Naive thymus-derived CD4-positive, alpha-beta T cell (primary cell): ENCODE measurements around the gene CLRN2. TPM values are rescaled to one million over a fixed set of nuclear protein-coding genes. Genes with fewer than 3 reads are reported as not detected.

ENCODE experiments used
- ATAC-seq: fragments of 150-1000 bp; cut with Tn5 transposase; 2 replicates; pipeline ENCODE4 v1.10.0; 2021; ENCODE audit warnings: mild to moderate bottlenecking, moderate library complexity
- CTCF ChIA-PET: fragments of 350-600 bp; sonication (Branson Sonifier 250); formaldehyde crosslinking; loops from one replicate; lab custom pipeline; 2021; ENCODE audit warnings: antibody characterized with exemption; lab: Charles Lee
- POLR2A ChIA-PET: fragments of 350-600 bp; sonication (Branson Sonifier 250); formaldehyde crosslinking; loops from one replicate; lab custom pipeline; 2021; ENCODE audit warnings: antibody characterized with exemption, inconsistent platforms; lab: Charles Lee
- DNase-seq, 9 donors: peaks; one replicate each; pipeline versions ENCODE4 v3.0.0 to v3.0.0-alpha.2; 2020 to 2022; ENCODE audit warnings: mixed read lengths in 1 of 9
- H3K27ac ChIP-seq: one replicate; pipeline ENCODE4 v1.7.0; 2013; ENCODE audit warnings: mild to moderate bottlenecking, low read depth, low read length, moderate library complexity
- H3K27me3 ChIP-seq, 2 donors: one replicate each; pipeline ENCODE4 v1.7.0; 2013; ENCODE audit warnings: low read length in 2 of 2, mild to moderate bottlenecking in 2 of 2, moderate library complexity in 2 of 2; ENCODE audit not compliant: control insufficient read depth in 2 of 2, insufficient read depth in 2 of 2
- H3K36me3 ChIP-seq, 3 experiments: 1 replicate in 2 of 3; 2 replicates in 1 of 3; pipeline ENCODE4 v1.7.0; 2013; ENCODE audit warnings: low read length in 3 of 3, mild to moderate bottlenecking in 3 of 3, moderate library complexity in 1 of 3; ENCODE audit not compliant: insufficient read depth in 3 of 3, control insufficient read depth in 2 of 3
- H3K4me1 ChIP-seq, 2 donors: one replicate each; pipeline ENCODE4 v1.7.0; 2013; ENCODE audit warnings: low read length in 2 of 2, mild to moderate bottlenecking in 2 of 2, moderate library complexity in 1 of 2; ENCODE audit not compliant: control insufficient read depth in 2 of 2, insufficient read depth in 2 of 2
- H3K4me3 ChIP-seq: 2 replicates; pipeline ENCODE4 v1.7.0; 2013; ENCODE audit warnings: mild to moderate bottlenecking, low read length
- H3K9me3 ChIP-seq, 3 experiments: 1 replicate in 2 of 3; 2 replicates in 1 of 3; pipeline ENCODE4 v1.7.0; 2013; ENCODE audit warnings: low read length in 3 of 3; ENCODE audit not compliant: control insufficient read depth in 2 of 3
- H3K27ac Mint-ChIP-seq, 9 donors: one replicate each; pipeline ENCODE4 v1.8.0; 2020 to 2022; ENCODE audit warnings: mixed read lengths in 9 of 9, mild to moderate bottlenecking in 8 of 9, moderate library complexity in 5 of 9, inconsistent platforms in 2 of 9
- H3K27me3 Mint-ChIP-seq, 5 donors: one replicate each; pipeline ENCODE4 v1.8.0; 2021 to 2022; ENCODE audit warnings: mixed read lengths in 5 of 5, mild to moderate bottlenecking in 1 of 5
- H3K36me3 Mint-ChIP-seq, 5 donors: one replicate each; pipeline ENCODE4 v1.8.0; 2020 to 2022; ENCODE audit warnings: mixed read lengths in 5 of 5, mild to moderate bottlenecking in 3 of 5, inconsistent platforms in 1 of 5
- H3K4me1 Mint-ChIP-seq, 7 donors: one replicate each; pipeline ENCODE4 v1.8.0; 2020 to 2022; ENCODE audit warnings: mixed read lengths in 7 of 7, mild to moderate bottlenecking in 3 of 7, inconsistent platforms in 1 of 7
- H3K4me3 Mint-ChIP-seq, 10 donors: one replicate each; pipeline ENCODE4 v1.8.0; 2020 to 2022; ENCODE audit warnings: mild to moderate bottlenecking in 10 of 10, mixed read lengths in 10 of 10, moderate library complexity in 6 of 10, inconsistent platforms in 2 of 10
- H3K9me3 Mint-ChIP-seq, 11 donors: one replicate each; pipeline ENCODE4 v1.8.0; 2020 to 2022; ENCODE audit warnings: mixed read lengths in 11 of 11, mild to moderate bottlenecking in 4 of 11, inconsistent platforms in 1 of 11, moderate library complexity in 1 of 11
- intact Hi-C, 2 donors: fragments of 100-400 bp; cut with micrococcal nuclease; formaldehyde crosslinking; loops; one replicate each; pipeline ENCODE4 v1.15.1; 2023
- polyA plus RNA-seq, 2 donors: library from polyadenylated mRNA; unstranded; fragments of 300-500 nt; fragmentation: Illumina TruSeq; gene quantifications; one replicate each; pipeline ENCODE4 v1.2.3, GENCODE V29; 2021
- total RNA-seq, 6 experiments: library from RNA in 5 of 6; stranded (reverse) in 5 of 6; gene quantifications; 1 replicate in 5 of 6; 2 replicates in 1 of 6; pipeline ENCODE4 v1.2.3 and lab custom pipeline; 2021 to 2026

The CLRN2 gene
- total and polyA plus RNA-seq, 7 experiments from 2014 or later: not detected

DNA sequence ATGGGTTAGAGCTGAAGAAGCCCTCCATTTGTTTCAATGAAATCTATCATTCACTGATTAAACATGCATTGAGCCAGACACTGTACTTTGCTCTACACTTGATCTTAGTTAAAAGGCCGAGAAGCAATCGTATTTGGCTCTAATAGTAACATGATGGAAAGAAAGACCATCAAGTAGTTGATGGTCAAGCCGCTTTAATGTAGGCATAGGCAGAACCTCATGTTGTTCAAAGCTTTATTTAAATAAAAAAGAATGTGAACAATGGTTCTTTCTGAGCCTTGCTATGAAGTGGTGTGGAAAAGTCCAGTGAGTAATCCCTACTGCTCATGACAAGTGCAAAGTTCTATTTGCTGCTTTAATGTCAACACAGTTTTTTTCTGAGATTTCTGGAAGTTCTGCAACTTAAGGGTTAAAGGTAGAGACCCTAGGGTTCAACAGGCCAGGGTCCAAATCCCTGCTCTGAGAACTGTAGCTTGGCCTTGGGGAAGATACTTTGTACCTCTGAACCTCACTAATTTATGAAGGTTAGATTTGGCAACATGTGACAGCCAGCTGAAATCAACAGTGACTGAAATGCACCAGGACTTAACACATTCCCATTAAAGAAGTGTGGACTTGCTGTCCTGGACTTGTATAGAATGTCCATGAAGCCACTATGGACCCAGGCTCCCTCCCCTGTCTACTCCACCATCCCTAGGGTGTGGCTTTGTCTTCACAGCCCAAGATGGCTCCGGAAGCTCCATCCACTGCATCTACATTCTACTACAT is 44.2 kb downstream of the CLRN2 start:
- Mint-ChIP-seq H3K27ac (no peak overlapping the region), H3K9me3 (no peaks in the 10 kb centered on the region), H3K27me3 (peaks cover 0 to 20% (median 8%) of the 10 kb centered on the region in 5 donors), H3K4me1 (peaks cover 0 to 6% (median 0%) of the 10 kb centered on the region in 7 donors), H3K4me3 (no peak overlapping the region), H3K36me3 (no peaks in the 10 kb centered on the region)
- Histone ChIP-seq H3K4me3 (no peak overlapping the region), H3K9me3 (no peaks in the 10 kb centered on the region), H3K27ac (no peak overlapping the region), H3K4me1 (no peaks in the 10 kb centered on the region), H3K36me3 (no peaks in the 10 kb centered on the region), H3K27me3 (no peaks in the 10 kb centered on the region)
- intact Hi-C loops: no loop called here
- ChIA-PET POLR2A (no interaction called here), CTCF (interaction anchor here (0.5 kb wide), 1 partner anchor 129 kb away, joined by 3 read pairs; no protein-coding TSS in a partner anchor)
- ATAC-seq: no peak
- no peak for DNase-seq

DNA sequence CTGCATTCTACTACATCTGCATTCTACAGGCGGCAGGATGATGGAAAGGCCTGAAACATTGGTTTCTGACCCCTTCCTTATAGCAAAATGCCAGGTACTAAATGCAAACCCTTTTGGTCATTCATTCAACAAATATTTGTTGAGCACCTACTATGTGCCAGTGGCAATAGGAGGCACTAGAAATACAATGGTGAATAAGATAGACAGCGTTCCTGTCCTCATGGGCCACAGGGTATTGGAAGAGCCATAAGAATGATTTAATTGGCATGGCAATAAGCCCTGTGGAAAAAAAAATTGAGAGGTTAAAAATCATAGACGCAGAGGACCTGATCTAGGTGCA is 44.7 kb downstream of the CLRN2 start:
- H3K4me3 ChIP-seq: no peak overlapping the region
- DNase-seq (no peak), ATAC-seq (no peak)
- intact Hi-C loops: no loop called here
- no peaks in the 10 kb centered on the region for H3K9me3 ChIP-seq
- Mint-ChIP-seq H3K36me3 (no peaks in the 10 kb centered on the region), H3K27me3 (peaks cover 0 to 18% (median 8%) of the 10 kb centered on the region in 5 donors), H3K9me3 (no peaks in the 10 kb centered on the region), H3K4me1 (peaks cover 0 to 3% (median 0%) of the 10 kb centered on the region in 7 donors), H3K4me3 (no peak overlapping the region), H3K27ac (no peak overlapping the region)
- H3K4me1 ChIP-seq: no peaks in the 10 kb centered on the region
- H3K36me3 ChIP-seq: no peaks in the 10 kb centered on the region
- POLR2A ChIA-PET: no interaction called here
- no peaks in the 10 kb centered on the region for H3K27me3 ChIP-seq
- H3K27ac ChIP-seq: no peak overlapping the region
- CTCF ChIA-PET: interaction anchor here (0.5 kb wide), 1 partner anchor 129 kb away, joined by 3 read pairs; no protein-coding TSS in a partner anchor

DNA sequence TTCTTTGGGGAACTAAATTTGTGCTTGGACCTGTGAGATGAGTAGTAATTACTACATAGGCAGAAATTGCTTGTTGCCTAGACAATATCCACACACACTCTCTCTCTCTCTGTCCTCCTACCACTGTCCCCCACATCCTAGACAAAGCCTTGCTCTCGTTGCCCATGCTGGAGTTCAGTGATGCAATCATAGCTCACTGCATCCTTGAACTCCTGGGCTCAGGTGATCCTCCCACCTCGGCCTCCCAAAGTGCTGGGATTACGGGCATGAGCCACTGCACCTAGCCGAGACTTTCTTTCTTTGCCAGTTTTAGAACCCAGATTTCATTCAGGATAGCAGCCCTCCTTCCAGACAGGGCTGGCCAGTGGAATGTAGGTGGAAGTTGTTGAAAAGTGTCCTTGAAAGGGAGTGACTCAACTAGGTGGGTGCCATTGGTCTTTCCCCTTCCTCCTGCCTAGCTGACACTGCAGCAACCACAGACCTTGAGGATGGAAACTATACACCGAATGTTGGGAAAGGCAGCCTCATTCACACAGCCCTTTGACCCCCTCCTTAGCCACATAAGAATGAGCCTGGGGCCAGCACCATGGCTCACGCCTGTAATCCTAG is 45.2 kb downstream of the CLRN2 start:
- DNase-seq: no peak
- Mint-ChIP-seq H3K36me3 (no peaks in the 10 kb centered on the region), H3K27ac (no peak overlapping the region), H3K4me1 (no peaks in the 10 kb centered on the region), H3K27me3 (peaks cover 0 to 15% (median 3%) of the 10 kb centered on the region in 5 donors), H3K4me3 (no peak overlapping the region), H3K9me3 (no peaks in the 10 kb centered on the region)
- H3K9me3 ChIP-seq: no peaks in the 10 kb centered on the region
- ChIA-PET POLR2A (interaction anchor here (0.7 kb wide), 1 partner anchor 31 kb away, joined by 5 read pairs; no protein-coding TSS in a partner anchor), CTCF (no interaction called here)
- no peak overlapping the region for H3K27ac ChIP-seq
- intact Hi-C loops: no loop called here
- no peaks in the 10 kb centered on the region for H3K27me3 ChIP-seq
- no peaks in the 10 kb centered on the region for H3K36me3 ChIP-seq
- ATAC-seq: no peak
- H3K4me1 ChIP-seq: no peaks in the 10 kb centered on the region
- H3K4me3 ChIP-seq: no peak overlapping the region

DNA sequence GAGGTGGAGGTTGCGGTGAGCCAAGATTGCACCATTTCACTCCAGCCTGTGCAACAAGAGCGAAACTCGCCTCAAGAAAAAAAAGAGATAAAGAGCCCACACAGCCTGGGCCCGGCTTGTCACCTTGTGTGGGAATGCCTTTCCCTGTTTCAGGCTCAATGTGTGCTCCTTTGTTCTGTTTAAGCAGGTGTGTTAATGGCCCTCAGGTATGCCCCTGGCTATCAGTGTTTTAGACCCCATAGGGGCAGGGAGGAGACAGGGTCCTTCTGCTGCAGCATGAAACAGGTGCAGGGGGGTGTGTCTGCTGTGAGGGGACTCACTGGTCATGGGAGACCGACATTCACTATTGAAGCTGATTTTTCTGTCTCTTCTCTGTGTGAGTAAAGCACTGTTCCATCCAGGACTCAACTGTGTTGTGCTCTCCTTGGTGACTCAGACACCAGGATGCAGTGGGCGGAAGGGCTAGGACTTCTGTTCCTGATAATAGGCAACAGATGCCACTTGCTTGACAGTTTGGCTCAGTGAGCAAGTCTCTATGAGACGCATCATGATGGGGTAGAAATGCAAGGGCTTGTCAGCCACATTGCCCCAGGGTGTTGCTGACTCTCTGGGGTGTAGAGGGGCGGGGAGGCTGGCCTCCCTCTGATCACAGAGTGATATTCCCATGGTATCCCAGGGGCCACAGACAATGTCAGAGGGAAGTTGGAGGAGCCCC is 46.4 kb downstream of the CLRN2 start:
- H3K27me3 ChIP-seq: no peaks in the 10 kb centered on the region
- Mint-ChIP-seq H3K4me1 (no peaks in the 10 kb centered on the region), H3K9me3 (no peaks in the 10 kb centered on the region), H3K36me3 (no peaks in the 10 kb centered on the region), H3K27ac (no peak overlapping the region), H3K27me3 (peaks cover 0 to 13% (median 0%) of the 10 kb centered on the region in 5 donors), H3K4me3 (no peak overlapping the region)
- CTCF ChIA-PET: no interaction called here
- POLR2A ChIA-PET: no interaction called here
- intact Hi-C loops: no loop called here
- no peak for DNase-seq
- no peaks in the 10 kb centered on the region for H3K36me3 ChIP-seq
- no peaks in the 10 kb centered on the region for H3K4me1 ChIP-seq
- no peak overlapping the region for H3K27ac ChIP-seq
- no peak for ATAC-seq
- no peak overlapping the region for H3K4me3 ChIP-seq
- H3K9me3 ChIP-seq: no peaks in the 10 kb centered on the region

DNA sequence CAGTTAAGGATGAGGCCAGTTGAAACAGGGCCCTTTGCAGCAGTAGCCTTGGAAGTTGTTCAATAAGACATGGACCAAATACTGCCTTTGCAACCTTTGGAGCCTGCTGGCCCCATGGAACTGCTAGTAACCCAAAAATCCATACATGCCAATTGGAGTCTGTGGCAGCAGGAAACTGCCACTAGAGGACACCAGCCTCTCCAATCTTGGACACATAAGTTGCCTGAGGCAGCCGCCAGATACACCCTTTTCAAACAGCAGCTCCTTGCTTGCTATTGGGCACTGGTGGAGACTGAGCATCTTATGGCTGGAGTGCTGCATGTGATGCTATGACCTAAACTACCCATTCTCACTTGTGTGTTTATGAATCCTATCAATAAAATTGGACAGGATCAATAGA is 47.2 kb downstream of the CLRN2 start:
- H3K36me3 Mint-ChIP-seq: no peaks in the 10 kb centered on the region
- Histone ChIP-seq H3K27ac (no peak overlapping the region), H3K27me3 (no peaks in the 10 kb centered on the region), H3K36me3 (no peaks in the 10 kb centered on the region), H3K9me3 (no peaks in the 10 kb centered on the region), H3K4me3 (no peak overlapping the region), H3K4me1 (no peaks in the 10 kb centered on the region)
- ATAC-seq (no peak), DNase-seq (no peak)
- no peaks in the 10 kb centered on the region for H3K4me1 Mint-ChIP-seq
- ChIA-PET POLR2A (interaction anchor here (0.6 kb wide), 1 partner anchor 248 kb away, joined by 3 read pairs; the partner anchor contains the start of gene DCAF16), CTCF (no interaction called here)
- no peaks in the 10 kb centered on the region for H3K9me3 Mint-ChIP-seq
- no peak overlapping the region for H3K4me3 Mint-ChIP-seq
- H3K27ac Mint-ChIP-seq: no peak overlapping the region
- H3K27me3 Mint-ChIP-seq: peaks cover 0 to 9% (median 0%) of the 10 kb centered on the region in 5 donors
- intact Hi-C loops: no loop called here

DNA sequence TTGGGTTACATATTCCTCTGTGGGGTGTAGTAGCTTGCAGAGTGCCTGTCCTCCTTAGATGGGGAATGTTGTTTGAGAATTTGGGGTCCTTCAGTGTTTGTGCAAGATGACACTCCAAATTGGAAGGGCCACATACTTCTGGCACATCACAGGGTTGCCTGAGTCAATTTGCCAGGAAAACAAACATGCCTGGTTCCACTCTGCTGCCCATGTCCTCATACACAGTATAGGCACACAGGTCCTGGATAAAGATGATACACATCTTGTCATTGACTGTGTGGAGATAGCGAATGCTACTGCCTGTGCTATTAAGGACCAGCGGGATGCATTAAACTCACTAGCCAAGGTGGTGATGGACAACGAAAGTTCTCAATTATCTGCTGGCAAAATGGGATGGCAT is 50.9 kb downstream of the CLRN2 start:
- H3K4me1 ChIP-seq: no peaks in the 10 kb centered on the region
- no peaks in the 10 kb centered on the region for H3K36me3 Mint-ChIP-seq
- H3K9me3 Mint-ChIP-seq: no peaks in the 10 kb centered on the region
- no peaks in the 10 kb centered on the region for H3K9me3 ChIP-seq
- no peak overlapping the region for H3K27ac Mint-ChIP-seq
- intact Hi-C loops: no loop called here
- H3K4me1 Mint-ChIP-seq: no peaks in the 10 kb centered on the region
- H3K27ac ChIP-seq: no peak overlapping the region
- DNase-seq (no peak), ATAC-seq (no peak)
- H3K36me3 ChIP-seq: no peaks in the 10 kb centered on the region
- CTCF ChIA-PET: no interaction called here
- no peak overlapping the region for H3K4me3 ChIP-seq
- H3K27me3 Mint-ChIP-seq: peaks cover 0 to 6% (median 0%) of the 10 kb centered on the region in 5 donors
- no peak overlapping the region for H3K4me3 Mint-ChIP-seq
- POLR2A ChIA-PET: no interaction called here
- H3K27me3 ChIP-seq: no peaks in the 10 kb centered on the region
